Measurements from ENCODE around the gene NINJ1. TPM values are rescaled to one million over a fixed set of nuclear protein-coding genes. Genes with fewer than 3 reads are reported as not detected.

NINJ1 gene
- total and polyA plus RNA-seq, 2 of the 13 experiments (the other 11 are each of a cell fraction or from before 2014, with no cell fraction given) = 81.2 to 92.1 TPM

GRCh38 chr9:93181672-93182435 is 47.8 kb upstream of the NINJ1 start:
- Histone ChIP-seq H3K27ac (ENCODE audit: extremely low read length, insufficient read depth, low read length) (no peak overlapping the region), H3K79me2 (ENCODE audit: insufficient read depth, low read length) (peaks cover 16% of the 10 kb centered on the region), H3K36me3 (replicated peaks in 1 of 2; ENCODE audit: control insufficient read depth in 1 of 2, insufficient read depth in 2 of 2, low read length in 2 of 2) (no peaks in the 10 kb centered on the region), H3K27me3 (ENCODE audit: control insufficient read depth in 1 of 2, insufficient read depth in 2 of 2, low read length in 2 of 2) (peaks cover 3 to 30% of the 10 kb centered on the region in 2 experiments; a peak in 4 of 5 replicates), H2AFZ (ENCODE audit: low read length) (peak overlapping the region; percentile 62), H3K4me1 (ENCODE audit: insufficient read depth, low read length) (peaks cover 78% of the 10 kb centered on the region), H3K4me2 (ENCODE audit: low read depth, low read length) (peak overlapping the region; percentile 80), H4K20me1 (ENCODE audit: insufficient read depth, low read length) (no peaks in the 10 kb centered on the region), H3K9ac (ENCODE audit: insufficient read depth, low read depth, low read length) (0 out of 2 replicates have a peak overlapping the region, but pooled peaks have one; percentile 31), H3K4me3 (replicated peaks in 1 of 3; ENCODE audit: insufficient read depth in 1 of 3, low read depth in 2 of 3, low read length in 3 of 3) (peak overlapping the region in 1 of 3 experiments; percentile 25; a peak in 2 of 6 replicates), H3K9me3 (ENCODE audit: low read length) (no peaks in the 10 kb centered on the region)
- WGBS (ENCODE audit: low lambda C conversion rate) = 15% methylated on average over 3 of the region's 5 CpGs
- intact Hi-C loops (cut with micrococcal nuclease; ENCODE audit: unreplicated experiment) (no loop called here), in situ Hi-C loops (cut with HindIII; ENCODE audit: extremely low pct_ligation_motif_present, low pct_unique_long_range_greater_than_20kb) (no loop called here)
- CTCF ChIA-PET (ENCODE audit: low intra/inter-chr PET ratio, low total read pairs) = no interaction called here
- DNase-seq (ENCODE audit: low spot score) = no peak
- POLR2A ChIA-PET = interaction anchor here (1.2 to 1.7 kb wide), 3 partner anchors 27 to 117 kb away, joined by 3 to 5 read pairs (median 3); no protein-coding TSS in a partner anchor
- FAIRE-seq = no peak
- BruUV-seq (replicated peaks) = no TSS peak
- TF ChIP-seq HNRNPL (IDR thresholded peaks at IDR 0.05; ENCODE audit: low read depth, low read length) = no peak
- no peak for ATAC-seq

GRCh38 chr9:93180938-93181337 is 46.9 kb upstream of the NINJ1 start:
- peak overlapping the region; percentile 80; the same call in 1 of the 2 replicates for H3K4me2 ChIP-seq (ENCODE audit: low read depth, low read length)
- intact Hi-C loops (cut with micrococcal nuclease; ENCODE audit: unreplicated experiment) (no loop called here), in situ Hi-C loops (cut with HindIII; ENCODE audit: extremely low pct_ligation_motif_present, low pct_unique_long_range_greater_than_20kb) (no loop called here)
- WGBS (ENCODE audit: low lambda C conversion rate) = no CpG with 5 or more reads among the region's 1 CpG
- no peak for FAIRE-seq
- no peak overlapping the region for H3K9ac ChIP-seq (ENCODE audit: insufficient read depth, low read depth, low read length)
- TF ChIP-seq ZMYM3 (CRISPR knock-in tag; IDR thresholded peaks at IDR 0.05) (peak; percentile 84), PHF8 (CRISPR knock-in tag; IDR thresholded peaks at IDR 0.05) (no peak), ZNF362 (CRISPR knock-in tag; IDR thresholded peaks at IDR 0.05; ENCODE audit: borderline replicate concordance) (no peak), ZNF629 (CRISPR knock-in tag; conservative IDR thresholded peaks at IDR 0.05) (peak; percentile 91), HNRNPUL1 (IDR thresholded peaks at IDR 0.05; ENCODE audit: low read depth, low read length) (no peak), GMEB2 (CRISPR knock-in tag; IDR thresholded peaks at IDR 0.05; ENCODE audit: low read depth) (no peak), ZBTB46 (CRISPR knock-in tag; IDR thresholded peaks at IDR 0.05; ENCODE audit: borderline replicate concordance) (no peak), ZNF18 (CRISPR knock-in tag; IDR thresholded peaks at IDR 0.05; ENCODE audit: insufficient replicate concordance) (no peak), BHLHE40 (IDR thresholded peaks at IDR 0.05; ENCODE audit: low read length) (peak; percentile 50), KDM1A (CRISPR knock-in tag; IDR thresholded peaks at IDR 0.05) (peak; percentile 76; the same call in 1 of the 2 replicates)
- no peak overlapping the region for H2AFZ ChIP-seq (ENCODE audit: low read length)
- no peak overlapping the region for H3K4me3 ChIP-seq (replicated peaks in 1 of 3; ENCODE audit: insufficient read depth in 1 of 3, low read depth in 2 of 3, low read length in 3 of 3)
- BruUV-seq (replicated peaks) = no TSS peak
- H3K36me3 ChIP-seq (replicated peaks in 1 of 2; ENCODE audit: control insufficient read depth in 1 of 2, insufficient read depth in 2 of 2, low read length in 2 of 2) = no peaks in the 10 kb centered on the region
- ChIA-PET CTCF (ENCODE audit: low intra/inter-chr PET ratio, low total read pairs) (no interaction called here), POLR2A (no interaction called here)
- no peak for ATAC-seq
- peaks cover 3 to 30% of the 10 kb centered on the region in 2 experiments; a peak in 4 of 5 replicates for H3K27me3 ChIP-seq (ENCODE audit: control insufficient read depth in 1 of 2, insufficient read depth in 2 of 2, low read length in 2 of 2)
- H4K20me1 ChIP-seq (ENCODE audit: insufficient read depth, low read length) = no peaks in the 10 kb centered on the region
- no peak overlapping the region for H3K27ac ChIP-seq (ENCODE audit: extremely low read length, insufficient read depth, low read length)
- peaks cover 69% of the 10 kb centered on the region for H3K4me1 ChIP-seq (ENCODE audit: insufficient read depth, low read length)
- peaks cover 8% of the 10 kb centered on the region for H3K79me2 ChIP-seq (ENCODE audit: insufficient read depth, low read length)
- H3K9me3 ChIP-seq (ENCODE audit: low read length) = no peaks in the 10 kb centered on the region
- DNase-seq (ENCODE audit: low spot score) = no peak
